22Rv1 (cell line): ENCODE results near the gene ARAP1.

Experiments
- ZFX ChIP-seq: fragments of 450-650 bp; IDR thresholded peaks from 2 replicates; pipeline ENCODE4 v1.6.1; 2017; ENCODE audit warnings: antibody characterized with exemption, borderline replicate concordance
- TF ChIP-seq, protein P1 (sequence below): fragments of 450-650 bp; IDR thresholded peaks from 2 replicates; pipeline ENCODE4 v1.5.1; 2017; ENCODE audit warnings: mild to moderate bottlenecking

DNA sequence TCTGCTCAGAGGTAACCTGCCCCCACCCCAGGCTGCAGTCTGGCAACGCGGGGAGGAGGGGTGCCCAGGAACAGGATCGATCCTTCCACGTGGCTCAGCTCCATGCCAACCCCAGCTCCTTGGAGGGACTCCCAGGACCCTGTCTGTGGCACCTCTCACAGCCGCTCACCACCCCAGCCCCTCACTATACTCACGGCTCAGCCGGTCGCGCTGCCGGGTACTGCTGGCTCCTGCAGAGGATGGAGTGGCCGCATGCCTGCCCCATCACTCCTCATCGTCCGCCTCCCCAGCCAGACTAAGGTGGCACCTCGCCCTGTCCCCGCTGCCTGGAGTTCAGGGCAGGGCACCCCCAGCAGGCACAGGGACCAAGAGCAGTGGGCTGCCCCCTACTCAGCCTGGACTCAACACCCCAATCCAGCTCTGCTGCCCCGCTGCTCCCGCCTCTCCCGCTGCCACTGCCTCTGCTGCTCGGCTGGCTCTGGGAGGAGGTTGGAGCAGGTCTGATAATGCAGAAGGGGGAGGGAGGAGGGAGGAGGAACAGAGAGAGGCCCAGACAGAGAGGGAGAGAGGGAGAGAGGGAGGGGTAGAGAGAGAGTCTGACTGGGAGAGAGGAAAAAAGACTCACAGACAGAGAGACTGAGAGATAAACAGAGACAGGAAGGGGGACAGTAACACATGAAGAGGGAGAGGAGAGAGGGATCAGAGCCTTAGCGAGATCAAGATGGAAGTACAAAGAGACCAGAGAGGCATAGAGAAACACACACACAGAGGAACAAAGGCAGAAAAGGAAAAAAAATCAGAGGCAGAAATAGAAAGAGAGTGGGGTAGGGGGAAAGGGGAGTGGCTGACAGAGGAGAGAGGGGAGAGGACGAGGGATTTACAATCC lies 78.0 kb downstream of the ARAP1 start, which contains the start of gene PDE2A:
- TF ChIP-seq, protein P1, sequence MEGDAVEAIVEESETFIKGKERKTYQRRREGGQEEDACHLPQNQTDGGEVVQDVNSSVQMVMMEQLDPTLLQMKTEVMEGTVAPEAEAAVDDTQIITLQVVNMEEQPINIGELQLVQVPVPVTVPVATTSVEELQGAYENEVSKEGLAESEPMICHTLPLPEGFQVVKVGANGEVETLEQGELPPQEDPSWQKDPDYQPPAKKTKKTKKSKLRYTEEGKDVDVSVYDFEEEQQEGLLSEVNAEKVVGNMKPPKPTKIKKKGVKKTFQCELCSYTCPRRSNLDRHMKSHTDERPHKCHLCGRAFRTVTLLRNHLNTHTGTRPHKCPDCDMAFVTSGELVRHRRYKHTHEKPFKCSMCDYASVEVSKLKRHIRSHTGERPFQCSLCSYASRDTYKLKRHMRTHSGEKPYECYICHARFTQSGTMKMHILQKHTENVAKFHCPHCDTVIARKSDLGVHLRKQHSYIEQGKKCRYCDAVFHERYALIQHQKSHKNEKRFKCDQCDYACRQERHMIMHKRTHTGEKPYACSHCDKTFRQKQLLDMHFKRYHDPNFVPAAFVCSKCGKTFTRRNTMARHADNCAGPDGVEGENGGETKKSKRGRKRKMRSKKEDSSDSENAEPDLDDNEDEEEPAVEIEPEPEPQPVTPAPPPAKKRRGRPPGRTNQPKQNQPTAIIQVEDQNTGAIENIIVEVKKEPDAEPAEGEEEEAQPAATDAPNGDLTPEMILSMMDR: no peak
- no peak for TF ChIP-seq ZFX
